SU-DHL-6 (cell line): ENCODE data around the gene MMEL1.

Experiments
- H2AFZ ChIP-seq: fragments of 200-600 bp; sonication (generic); 2 replicates; pipeline ENCODE4 v1.6.1; 2014; ENCODE audit warnings: low read depth, mild to moderate bottlenecking, moderate library complexity, mixed read lengths, antibody characterized with exemption, low read length; ENCODE audit not compliant: severe bottlenecking
- H3F3A ChIP-seq: fragments of 200-600 bp; shearing (Covaris generic); 2 replicates; pipeline ENCODE4 v1.6.0; 2016; ENCODE audit warnings: antibody characterized with exemption, mild to moderate bottlenecking; ENCODE audit not compliant: insufficient read depth
- H3K27ac ChIP-seq: fragments of 200-600 bp; sonication (generic); 2 replicates; pipeline ENCODE4 v1.5.1; 2016; ENCODE audit warnings: low read depth, mild to moderate bottlenecking, low read length, moderate library complexity, mixed read lengths
- H3K27me3 ChIP-seq: fragments of 200-600 bp; sonication (generic), shearing (Covaris generic); 2 replicates; pipeline ENCODE4 v1.6.0; 2014; ENCODE audit warnings: mild to moderate bottlenecking, low read length
- H3K36me3 ChIP-seq: fragments of 200-600 bp; sonication (generic); 2 replicates; pipeline ENCODE4 v1.6.1; 2014; ENCODE audit warnings: mild to moderate bottlenecking, low read length, mixed read lengths
- H3K4me2 ChIP-seq: fragments of 300-600, 200-600 bp; shearing (Covaris generic), sonication (generic); 2 replicates; pipeline ENCODE4 v1.6.0; 2014; ENCODE audit warnings: low read length, low read depth, mild to moderate bottlenecking; ENCODE audit not compliant: poor library complexity, severe bottlenecking
- H3K4me3 ChIP-seq: fragments of 200-600 bp; sonication (generic); 2 replicates; pipeline ENCODE4 v1.5.1; 2014; ENCODE audit warnings: antibody characterized with exemption, low read length, mild to moderate bottlenecking, mixed read lengths; ENCODE audit not compliant: insufficient read depth, poor library complexity, severe bottlenecking
- H3K79me2 ChIP-seq: fragments of 200-600 bp; sonication (generic); 2 replicates; pipeline ENCODE4 v1.6.1; 2014; ENCODE audit warnings: mild to moderate bottlenecking, low read length, moderate library complexity; ENCODE audit not compliant: insufficient read depth
- H3K9ac ChIP-seq: fragments of 200-600 bp; sonication (generic); 2 replicates; pipeline ENCODE4 v1.7.0; 2014; ENCODE audit warnings: mild to moderate bottlenecking, low read length
- H3K9me2 ChIP-seq: fragments of 200-600 bp; sonication (generic); replicated peaks from 2 replicates; pipeline ENCODE4 v1.6.1; 2014; ENCODE audit warnings: low read length; ENCODE audit not compliant: insufficient read depth
- H3K9me3 ChIP-seq: fragments of 200-600 bp; sonication (generic); 2 replicates; pipeline ENCODE4 v1.6.1; 2014; ENCODE audit warnings: low read length, mixed read lengths; ENCODE audit not compliant: insufficient read depth
- H4K20me1 ChIP-seq: fragments of 200-600 bp; sonication (generic); 2 replicates; pipeline ENCODE4 v1.6.1; 2014; ENCODE audit warnings: low read depth, mild to moderate bottlenecking, antibody characterized with exemption, low read length, moderate library complexity, mixed read lengths
- CTCF ChIP-seq: fragments of 200-600 bp; sonication (generic); IDR thresholded peaks from one replicate; pipeline ENCODE4 v1.5.1; 2017; ENCODE audit warnings: antibody characterized with exemption, mild to moderate bottlenecking, low read length, moderate library complexity; ENCODE audit not compliant: insufficient read depth, poor library complexity, severe bottlenecking
- EZH2phosphoT487 ChIP-seq: fragments of 200-600 bp; sonication (generic), shearing (Covaris generic); conservative IDR thresholded peaks from 2 replicates; pipeline ENCODE4 v1.6.1; 2018; ENCODE audit warnings: mild to moderate bottlenecking, antibody characterized with exemption, low read length, moderate library complexity, mixed read lengths

The MMEL1 gene

DNA sequence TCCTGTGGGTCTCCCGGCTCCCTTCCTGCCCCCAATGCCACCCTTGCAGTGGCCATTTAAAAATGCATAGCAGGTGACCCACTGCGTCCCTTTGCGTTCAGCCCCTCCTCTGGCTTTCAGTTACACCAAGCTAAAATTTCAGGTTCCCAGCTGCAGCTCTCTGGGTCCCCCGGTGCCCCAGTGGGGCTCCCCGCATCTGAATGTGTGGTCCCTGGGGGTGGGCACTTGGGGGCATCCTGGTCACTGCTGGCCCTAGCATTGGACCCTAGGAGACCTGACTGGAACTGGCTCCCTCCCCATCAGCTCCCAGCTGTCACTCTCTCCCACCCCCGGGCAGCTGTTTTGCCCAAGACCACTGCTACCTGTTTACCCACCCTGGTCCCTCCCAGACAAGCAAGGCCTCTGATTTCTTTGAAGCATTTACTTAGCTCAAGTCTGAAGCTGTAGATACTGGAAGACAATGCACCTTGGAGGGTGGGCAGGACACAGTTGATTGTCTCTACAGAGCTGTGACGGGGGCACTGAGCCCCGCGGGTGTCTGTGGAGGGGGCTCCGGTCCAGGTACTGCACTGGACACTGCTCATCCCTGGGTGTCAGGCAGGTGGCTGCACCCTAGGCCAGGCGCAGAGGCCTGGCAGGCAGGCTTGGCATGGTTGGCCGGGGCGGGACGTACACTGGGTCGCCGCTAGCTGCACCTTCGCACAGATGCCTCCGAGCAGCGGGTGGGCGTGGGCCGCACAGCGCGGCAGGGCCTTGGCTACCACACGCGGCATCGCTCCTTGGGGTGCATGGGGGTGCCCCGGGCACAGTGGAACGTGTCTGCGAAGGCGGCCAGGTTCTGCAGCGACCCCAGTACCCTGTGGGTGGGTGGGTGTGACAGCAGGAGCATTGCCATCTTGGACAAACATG is 42.3 kb downstream of the MMEL1 start:
- Histone ChIP-seq H3K9me2 (no peaks in the 10 kb centered on the region), H3K27me3 (no peaks in the 10 kb centered on the region), H3K79me2 (no peaks in the 10 kb centered on the region), H3K36me3 (no peaks in the 10 kb centered on the region), H3K9ac (no peak overlapping the region), H3K4me2 (no peak overlapping the region), H3K27ac (no peak overlapping the region), H2AFZ (no peak overlapping the region), H4K20me1 (no peaks in the 10 kb centered on the region), H3F3A (no peaks in the 10 kb centered on the region), H3K9me3 (no peaks in the 10 kb centered on the region), H3K4me3 (no peak overlapping the region)
- TF ChIP-seq EZH2phosphoT487 = no peak
- TF ChIP-seq CTCF = no peak

- no peak overlapping the region for H3K9ac ChIP-seq
- no peak overlapping the region for H3K4me2 ChIP-seq
- no peaks in the 10 kb centered on the region for H3K9me3 ChIP-seq
- H3K4me3 ChIP-seq = no peak overlapping the region
- no peak overlapping the region for H3K27ac ChIP-seq
- H3F3A ChIP-seq = 0 out of 2 replicates have a peak, but pooled peaks cover 3% of the 10 kb centered on the region
- no peaks in the 10 kb centered on the region for H4K20me1 ChIP-seq
- no peaks in the 10 kb centered on the region for H3K9me2 ChIP-seq
- TF ChIP-seq CTCF (no peak), EZH2phosphoT487 (no peak)
- H3K36me3 ChIP-seq = no peaks in the 10 kb centered on the region
- H3K79me2 ChIP-seq = no peaks in the 10 kb centered on the region
- H3K27me3 ChIP-seq = no peaks in the 10 kb centered on the region
- no peak overlapping the region for H2AFZ ChIP-seq
Observed at GRCh38 chr1:2589431-2590232, 43.2 kb downstream of the MMEL1 start.

DNA sequence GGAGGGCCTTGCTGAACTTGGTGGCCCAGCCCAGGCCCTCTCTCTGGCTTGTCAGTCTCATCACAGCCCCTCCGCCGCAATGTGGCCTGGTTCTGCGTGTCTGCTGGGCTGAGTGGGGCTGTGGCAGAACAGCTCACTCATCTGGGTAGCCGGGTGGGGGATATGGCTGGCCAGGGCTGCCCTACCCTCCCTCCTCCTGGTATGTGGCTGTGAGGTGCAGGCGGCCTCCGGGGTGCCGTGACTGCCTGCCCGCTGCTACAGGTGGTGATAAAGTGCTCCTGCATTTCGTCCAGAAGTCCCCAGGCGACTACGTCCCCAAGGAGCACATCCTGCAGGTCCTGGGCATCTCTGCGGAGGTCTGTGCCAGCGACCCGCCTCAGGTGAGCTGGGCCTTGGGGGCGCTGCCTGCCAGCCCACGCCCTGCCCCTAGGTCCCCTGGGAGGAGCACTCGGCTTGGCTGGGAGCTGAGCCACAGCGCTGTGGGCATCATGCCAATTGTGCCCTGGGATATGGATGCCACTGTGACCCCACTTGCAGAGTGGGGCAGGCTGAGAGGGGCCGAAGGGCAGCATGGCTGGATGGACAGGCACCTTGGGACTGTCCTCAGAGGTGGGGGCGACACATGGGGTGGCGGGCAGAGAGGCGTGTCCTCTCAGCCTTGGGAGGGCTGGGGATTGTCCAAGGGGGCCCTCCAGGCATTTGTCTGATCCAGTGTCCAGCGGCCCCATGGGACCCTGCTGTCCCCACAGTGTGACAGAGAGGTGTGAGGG is 44.0 kb downstream of the MMEL1 start:
- Histone ChIP-seq H3K9ac (no peak overlapping the region), H3K36me3 (no peaks in the 10 kb centered on the region), H3K79me2 (no peaks in the 10 kb centered on the region), H3K27ac (no peak overlapping the region), H3K4me3 (no peak overlapping the region), H3K9me2 (no peaks in the 10 kb centered on the region), H3F3A (0 out of 2 replicates have a peak, but pooled peaks cover 5% of the 10 kb centered on the region), H4K20me1 (no peaks in the 10 kb centered on the region), H3K27me3 (no peaks in the 10 kb centered on the region), H3K9me3 (no peaks in the 10 kb centered on the region), H2AFZ (no peak overlapping the region), H3K4me2 (no peak overlapping the region)
- TF ChIP-seq CTCF = no peak
- no peak for TF ChIP-seq EZH2phosphoT487
